IPS-NIHi7 (cell line): ENCODE results near the gene GPR139.

Experiments
- DNase-seq: peaks from one replicate; pipeline ENCODE4 v3.0.0; 2012; ENCODE audit warnings: mixed read lengths; ENCODE audit errors: extremely low spot score

The GPR139 gene

DNA sequence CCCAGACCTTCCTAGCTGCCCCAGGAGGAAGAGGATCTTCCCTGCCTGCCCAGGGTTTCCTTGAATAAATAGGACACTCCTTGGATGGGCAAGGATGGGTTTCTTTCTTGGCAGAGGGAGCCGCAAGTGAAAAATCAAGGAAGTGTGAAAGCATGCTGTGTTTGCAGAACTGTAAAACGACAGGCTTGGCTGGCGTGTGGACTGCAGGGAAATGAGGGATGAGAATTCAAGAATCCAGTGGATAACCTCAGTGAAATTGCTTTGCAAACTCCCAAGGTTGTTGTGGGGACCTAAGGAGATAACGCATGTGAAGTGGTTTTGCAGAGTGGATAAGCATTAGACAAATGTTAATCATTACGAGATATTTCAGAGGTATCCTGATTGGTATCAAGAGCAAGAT lies 20.4 kb downstream of the GPR139 start:
- DNase-seq = no peak

- DNase-seq = no peak
Observed at GRCh38 chr16:20051611-20052010, 22.1 kb downstream of the GPR139 start.

GRCh38 chr16:20051147-20051546 lies 22.5 kb downstream of the GPR139 start:
- no peak for DNase-seq

GRCh38 chr16:20049831-20050230 lies 23.9 kb downstream of the GPR139 start:
- peak; percentile 43 for DNase-seq

- DNase-seq = no peak
Observed at GRCh38 chr16:20045886-20046285, 27.8 kb downstream of the GPR139 start.

DNA sequence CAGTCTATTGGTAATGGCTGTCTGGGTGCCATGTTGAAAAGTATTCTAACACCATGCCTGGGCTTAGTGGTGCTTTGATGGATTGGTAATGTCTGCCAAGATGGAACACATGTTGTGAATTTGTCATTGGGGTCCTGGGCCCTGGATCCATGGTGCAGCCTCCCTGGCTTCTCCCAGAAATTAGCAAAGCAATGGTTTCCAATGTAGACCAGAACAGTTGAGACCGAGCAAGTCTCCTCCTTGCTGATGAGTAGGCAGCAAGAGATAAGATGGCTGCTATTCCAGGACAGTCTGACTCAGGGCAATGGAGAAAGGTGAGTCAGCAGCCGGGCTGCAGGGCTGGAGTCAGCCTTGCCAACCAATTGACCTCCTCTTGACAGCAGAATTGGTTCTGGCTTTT lies 30.8 kb downstream of the GPR139 start:
- no peak for DNase-seq

DNA sequence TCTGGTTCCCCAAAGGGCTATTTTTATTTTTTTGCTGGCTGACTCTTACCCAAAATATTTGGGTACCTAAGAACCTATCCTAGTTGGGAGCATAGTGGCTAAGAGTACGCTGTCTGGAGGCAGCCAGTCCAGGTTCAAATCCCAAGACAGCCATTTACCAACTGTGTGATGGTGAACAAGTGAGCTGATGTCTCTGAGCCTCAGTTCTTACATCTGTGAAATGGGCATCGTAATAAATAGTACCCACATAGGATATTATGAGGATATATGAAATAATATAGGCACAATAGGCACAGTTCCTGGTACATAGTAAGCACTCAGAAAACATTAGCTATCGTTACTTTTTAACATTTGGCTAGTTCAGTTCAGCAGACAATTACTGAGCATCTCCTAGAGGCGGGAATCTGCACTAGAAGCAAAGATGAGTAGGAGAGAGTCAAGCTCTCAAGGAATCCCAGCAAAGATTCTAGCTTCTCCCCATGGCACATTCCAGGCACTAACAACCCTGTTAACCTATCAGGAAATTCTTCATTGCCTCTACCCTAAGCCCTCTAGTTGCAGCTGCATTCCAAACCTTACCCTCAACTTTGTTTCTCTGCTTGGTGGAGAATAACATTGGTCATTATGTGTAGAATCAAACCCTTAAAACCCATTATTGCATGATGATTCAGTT lies 31.6 kb downstream of the GPR139 start:
- DNase-seq = no peak

DNA sequence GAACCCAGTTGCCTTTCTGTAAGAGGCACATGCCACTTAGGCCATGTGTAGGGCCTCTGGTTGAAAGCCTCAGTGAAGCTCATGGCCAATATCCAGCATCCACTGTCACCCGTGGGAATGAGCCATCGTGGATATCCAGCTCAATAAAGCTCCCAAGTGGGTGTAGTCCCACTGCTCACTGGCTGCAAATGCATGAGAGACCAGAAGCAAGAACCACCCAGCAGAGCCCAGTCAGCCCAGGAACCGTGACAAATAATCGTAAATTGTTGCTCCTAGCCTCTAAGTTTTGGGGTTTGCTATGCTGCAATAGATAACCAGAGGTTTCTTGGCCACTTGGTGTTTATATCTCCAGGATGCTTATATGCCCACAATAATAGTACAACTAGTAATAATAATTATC lies 33.7 kb downstream of the GPR139 start:
- no peak for DNase-seq

GRCh38 chr16:20029611-20030010 lies 44.1 kb downstream of the GPR139 start:
- DNase-seq = no peak

DNA sequence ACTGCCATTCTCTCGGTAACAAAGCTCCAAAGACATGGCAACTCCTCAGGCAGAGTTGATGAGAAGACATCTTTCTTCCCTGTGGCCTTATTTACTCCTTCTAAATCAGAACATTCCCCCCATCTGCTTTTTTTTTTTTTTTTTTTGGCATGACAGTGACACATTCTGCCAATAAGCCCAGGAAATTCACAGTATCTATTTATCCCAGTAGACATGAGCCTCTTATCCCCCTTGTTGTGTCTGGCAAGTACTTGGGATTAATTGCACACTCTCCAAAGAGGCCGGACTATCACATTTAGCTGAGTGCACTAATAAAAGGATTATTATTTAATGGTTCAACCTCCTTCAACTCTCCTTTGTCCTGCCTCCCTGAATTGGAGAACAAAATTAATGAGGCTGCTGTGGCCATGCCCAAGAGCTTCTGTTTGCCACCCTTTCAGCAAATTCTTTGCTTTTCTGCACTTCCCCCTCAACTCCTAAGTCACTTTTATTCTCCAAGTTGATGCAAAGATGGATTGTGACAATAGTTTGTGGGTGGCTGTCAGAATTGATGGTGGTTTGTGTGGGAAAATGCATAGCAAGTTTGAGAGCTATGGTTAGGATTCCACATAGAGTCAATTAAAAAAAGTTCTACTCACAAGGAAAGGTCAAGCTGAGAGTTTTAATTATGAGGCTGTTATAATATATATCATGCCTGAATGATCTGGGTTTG lies 47.2 kb downstream of the GPR139 start:
- DNase-seq = no peak

- peak; percentile 25 for DNase-seq
Observed at GRCh38 chr16:20023190-20023589, 50.5 kb downstream of the GPR139 start.

DNA sequence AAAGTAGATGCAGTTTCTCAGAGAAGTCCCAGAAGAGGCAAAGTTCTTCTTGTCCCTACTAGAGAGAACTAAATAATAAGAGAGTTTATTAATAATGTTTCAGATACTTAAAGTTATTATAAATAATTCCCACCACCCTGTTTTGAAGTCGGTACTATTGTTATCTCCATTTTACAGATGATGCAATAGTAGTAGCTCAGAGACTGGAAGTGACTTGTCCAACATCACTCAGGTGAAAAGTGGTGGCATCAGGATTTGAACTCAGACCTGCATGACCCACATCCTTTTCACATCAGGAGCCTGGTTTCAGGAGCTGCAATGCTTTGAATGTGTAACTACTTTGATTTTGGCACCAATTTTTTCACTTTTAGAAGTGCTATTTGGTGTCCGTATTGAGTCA lies 52.7 kb downstream of the GPR139 start:
- no peak for DNase-seq

DNA sequence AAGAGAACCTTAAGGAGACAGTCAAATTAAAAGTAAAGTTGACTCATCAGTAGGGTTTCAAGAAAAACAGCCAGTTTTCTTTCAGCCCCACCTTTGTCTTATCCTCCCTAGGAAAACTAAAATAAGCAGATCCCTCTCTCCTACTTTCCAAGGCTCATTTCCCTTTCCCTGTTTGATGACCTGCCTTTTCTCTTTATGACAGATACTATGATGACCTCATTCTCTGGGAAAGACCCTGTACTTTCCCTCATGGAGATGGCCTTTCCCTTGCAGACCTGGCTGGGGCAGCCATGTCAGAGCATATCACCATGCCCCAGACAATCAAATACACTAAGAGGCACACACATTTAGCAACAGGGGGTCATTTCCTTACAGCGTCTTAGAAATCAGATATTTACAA lies 53.6 kb downstream of the GPR139 start:
- no peak for DNase-seq

DNA sequence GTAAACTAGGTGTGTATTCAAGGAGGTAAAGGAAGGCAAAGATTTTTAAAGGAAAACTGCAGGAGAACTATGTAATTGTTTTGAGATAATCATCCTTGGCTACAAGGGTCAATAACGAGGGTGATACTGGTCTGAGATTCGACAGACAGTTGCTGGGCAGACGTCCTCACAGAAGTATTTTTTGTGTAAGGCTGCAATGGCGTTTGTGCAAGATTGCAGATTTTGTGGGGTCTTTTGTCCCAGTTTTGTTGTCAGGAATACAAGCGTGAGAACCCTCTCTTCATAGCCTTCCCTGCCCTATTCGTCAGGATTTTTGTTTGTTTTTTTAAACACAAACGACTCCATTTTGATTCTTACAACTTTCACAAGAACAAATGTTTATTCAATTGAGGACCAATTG lies 57.5 kb downstream of the GPR139 start:
- no peak for DNase-seq

DNA sequence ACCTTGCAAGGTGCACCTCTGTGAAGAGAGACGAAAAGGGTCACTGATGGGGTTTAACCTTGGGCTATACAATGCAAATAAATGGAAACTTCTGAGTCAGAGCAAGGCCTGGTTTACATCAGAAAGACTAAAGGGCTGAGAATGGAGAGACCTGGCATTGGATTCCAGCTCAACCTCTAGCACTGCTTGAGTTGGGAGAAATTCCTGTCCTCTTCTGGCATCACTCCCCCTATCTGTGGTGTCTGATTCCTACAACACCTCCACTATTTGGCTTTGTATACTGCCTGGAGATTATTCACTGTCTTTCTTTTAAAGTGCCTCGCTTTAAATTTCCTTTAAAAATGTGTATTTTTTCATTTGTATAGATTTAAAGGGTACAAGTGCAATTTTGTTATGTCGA lies 68.8 kb downstream of the GPR139 start:
- DNase-seq = peak; percentile 82

DNA sequence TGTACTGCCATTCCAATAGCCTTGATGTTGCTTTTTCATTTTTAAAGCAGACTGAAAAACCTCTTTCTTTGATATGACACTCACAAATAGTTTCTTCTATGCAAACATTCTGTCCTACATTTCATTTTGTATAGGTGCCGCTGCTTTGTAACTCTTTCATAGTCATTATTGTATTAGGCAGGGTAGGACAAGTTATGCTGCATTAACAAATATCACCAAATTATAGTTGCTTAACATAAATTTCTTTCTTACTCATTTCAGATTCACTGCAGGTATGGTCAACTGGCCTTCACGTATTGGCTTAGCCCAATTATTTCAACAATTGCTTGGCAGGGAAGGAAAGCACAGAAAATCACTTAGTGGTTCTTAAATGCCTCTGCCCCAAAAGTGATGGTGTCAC lies 70.8 kb downstream of the GPR139 start:
- no peak for DNase-seq

DNA sequence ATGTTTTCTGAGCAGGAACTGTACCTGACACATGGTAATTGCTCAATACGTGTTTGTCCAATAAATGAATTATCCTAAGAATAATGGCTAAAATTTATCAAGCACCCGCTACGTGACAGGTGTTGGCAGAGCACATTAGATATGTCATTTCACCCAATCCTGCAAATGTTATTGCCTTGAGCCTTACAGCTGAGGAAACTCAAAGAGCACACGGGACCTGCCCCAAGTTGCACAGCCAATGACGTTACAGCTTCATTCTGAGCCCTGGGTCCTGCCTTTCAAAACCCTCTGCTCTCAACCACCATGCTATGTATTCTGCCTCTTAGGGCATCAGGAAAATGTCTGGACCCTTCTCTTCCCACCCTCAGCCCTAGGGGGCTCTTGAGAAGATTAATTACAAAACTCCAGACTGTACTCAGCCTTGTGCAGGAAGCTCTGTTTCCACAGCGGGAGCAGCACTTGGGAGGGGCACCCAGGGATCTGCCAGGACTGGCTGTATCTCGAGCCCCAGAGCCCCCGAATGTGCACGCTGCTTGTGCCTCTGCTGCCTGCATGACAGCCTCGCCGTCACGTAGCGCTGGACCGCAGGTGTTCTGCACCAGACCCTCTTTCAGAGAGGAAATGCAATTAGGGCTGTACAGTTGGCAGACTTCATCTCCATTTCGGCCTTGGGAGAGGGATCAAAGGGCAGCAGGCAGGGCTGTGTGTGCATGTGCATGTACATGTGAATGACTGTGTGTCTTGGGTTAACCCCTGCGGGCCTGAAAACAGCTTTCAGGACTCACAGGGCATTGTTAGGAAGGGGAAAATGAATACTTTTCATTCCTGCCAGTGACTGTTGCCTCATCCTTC lies 71.6 kb downstream of the GPR139 start:
- no peak for DNase-seq

DNA sequence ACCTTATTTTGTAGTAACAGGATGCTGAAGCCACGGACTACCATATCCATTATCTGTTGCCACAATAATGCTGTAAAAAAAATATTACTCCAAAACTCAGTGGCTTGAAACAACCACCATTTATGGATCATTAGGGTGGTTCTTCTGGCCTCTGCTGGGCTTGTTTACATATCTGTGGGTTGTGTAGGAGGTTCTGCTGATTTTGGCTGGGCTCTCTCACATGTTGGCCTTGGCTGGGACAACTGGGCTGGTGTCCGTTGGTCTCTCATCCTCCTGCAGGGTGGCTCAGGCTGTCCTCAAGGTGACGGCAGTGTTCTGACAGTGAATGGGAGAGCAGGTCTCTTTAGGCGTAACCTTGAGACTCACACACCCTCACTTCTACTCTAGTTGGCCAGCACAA lies 76.0 kb downstream of the GPR139 start:
- no peak for DNase-seq

GRCh38 chr16:19997264-19997663 lies 76.4 kb downstream of the GPR139 start:
- DNase-seq = no peak

DNA sequence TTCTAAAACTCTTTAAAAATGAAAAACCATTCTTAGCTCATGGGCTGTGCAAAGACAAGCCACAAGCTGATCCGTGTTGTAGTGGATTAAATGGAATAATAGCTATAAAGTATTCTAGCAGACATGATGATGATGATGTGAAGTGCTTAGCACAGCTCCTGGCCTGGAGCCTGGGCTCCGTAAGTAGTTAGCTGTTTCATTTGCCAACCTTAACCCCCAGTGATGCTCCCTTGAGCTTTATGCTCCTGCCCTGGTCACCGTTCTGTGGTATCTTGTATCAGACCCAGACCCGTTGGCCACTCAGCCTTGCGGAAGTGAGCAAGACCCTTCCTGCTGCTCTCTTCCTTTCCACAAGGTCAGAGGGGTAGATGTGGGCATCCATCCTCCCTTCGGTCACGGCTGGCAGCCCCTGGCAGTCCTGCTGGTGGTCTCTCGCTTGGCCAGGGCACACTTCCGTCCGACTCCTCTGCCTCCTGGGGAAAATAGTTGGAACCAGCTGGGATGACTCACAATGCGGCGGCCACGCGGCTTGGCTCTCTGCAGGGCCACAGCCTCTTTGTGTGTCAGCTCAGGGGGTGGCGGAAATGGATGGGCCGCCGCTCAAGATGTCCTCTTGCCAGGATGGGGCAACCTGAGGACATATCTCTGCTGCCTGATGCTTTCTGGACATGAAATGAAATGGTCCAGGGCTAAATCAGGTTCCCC lies 79.1 kb downstream of the GPR139 start:
- no peak for DNase-seq

DNA sequence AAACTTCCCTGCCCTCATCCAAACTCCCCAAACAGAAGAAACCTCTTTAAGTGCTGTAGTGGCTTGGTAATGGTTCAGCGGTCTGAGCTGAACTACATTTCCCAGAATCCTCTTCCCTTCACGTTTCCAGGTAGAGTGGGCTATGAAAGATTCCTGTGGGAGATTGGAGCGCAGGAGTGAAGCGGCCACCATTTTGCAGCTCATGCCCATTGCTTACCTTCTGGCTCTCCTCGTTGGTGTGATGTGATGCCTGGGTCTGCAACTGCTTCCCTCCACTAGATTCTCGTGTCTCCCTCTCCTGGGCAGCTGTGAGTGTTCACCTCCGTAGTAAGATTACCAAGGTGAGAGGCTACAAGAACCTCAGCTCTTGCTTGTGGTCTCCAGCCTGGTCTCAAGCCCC lies 82.1 kb downstream of the GPR139 start:
- peak; percentile 41 for DNase-seq

- no peak for DNase-seq
Observed at GRCh38 chr16:19984135-19984534, 89.6 kb downstream of the GPR139 start.
